ENCODE results near the gene UBE2E3.
A peak's percentile ranks its signal among the peaks of the same experiment; 100 is the strongest.
"Not testable (repeated sequence)": the region's sequence is repeated elsewhere in the genome, so short reads cannot be mapped to it uniquely, and the experiment has no call there.

The UBE2E3 gene

GRCh38 chr2:181073896-181074295, 93.5 kb downstream of the UBE2E3 start:
- DNase-seq, result no peak

- DNase-seq, result no peak
Observed at GRCh38 chr2:181074457-181074856, 94.1 kb downstream of the UBE2E3 start.

- no peak for DNase-seq
Observed at GRCh38 chr2:181076658-181077057, 96.3 kb downstream of the UBE2E3 start.

GRCh38 chr2:181077128-181077709, 96.8 kb downstream of the UBE2E3 start:
- DNase-seq, result no peak

- no peak for DNase-seq
Observed at GRCh38 chr2:181083140-181083539, 102.7 kb downstream of the UBE2E3 start.

GRCh38 chr2:181085734-181086133, 105.3 kb downstream of the UBE2E3 start:
- DNase-seq, result no peak

- not testable (repeated sequence) for DNase-seq
Observed at GRCh38 chr2:181091920-181092319, 111.5 kb downstream of the UBE2E3 start.

GRCh38 chr2:181095486-181095885, 115.1 kb downstream of the UBE2E3 start:
- DNase-seq, result no peak

- DNase-seq, result no peak
Observed at GRCh38 chr2:181103659-181104058, 123.3 kb downstream of the UBE2E3 start.

GRCh38 chr2:181104512-181105115, 124.2 kb downstream of the UBE2E3 start:
- peak in 2 of 56 donors; percentile 0 to 19 for DNase-seq

GRCh38 chr2:181105562-181105961, 125.2 kb downstream of the UBE2E3 start:
- no peak for DNase-seq

- no peak for DNase-seq
Observed at GRCh38 chr2:181106229-181106628, 125.8 kb downstream of the UBE2E3 start.

- DNase-seq, result no peak
Observed at GRCh38 chr2:181106789-181107627, 126.6 kb downstream of the UBE2E3 start.

GRCh38 chr2:181107628-181107945, 127.2 kb downstream of the UBE2E3 start:
- no peak for DNase-seq

GRCh38 chr2:181111059-181111458, 130.7 kb downstream of the UBE2E3 start:
- DNase-seq, result no peak

- DNase-seq, result no peak
Observed at GRCh38 chr2:181112916-181113315, 132.5 kb downstream of the UBE2E3 start.
